Lower leg skin (tissue), 4 donors: ENCODE data around the gene HP. TPM values are rescaled to one million over a fixed set of nuclear protein-coding genes. Genes with fewer than 3 reads are reported as not detected.

Source experiments
- DNase-seq, 2 donors: peaks; one replicate each; pipeline ENCODE4 v3.0.0-alpha.2; 2019; ENCODE audit warnings: low spot score in 2 of 2
- H3K4me3 ChIP-seq: fragments of 200-600 bp; sonication (generic); 2 replicates; pipeline ENCODE4 v1.5.1; 2017; ENCODE audit warnings: mild to moderate bottlenecking, low read depth; ENCODE audit not compliant: poor library complexity, severe bottlenecking
- CTCF ChIP-seq, 3 donors: fragments of 450-650 bp; IDR thresholded peaks; one replicate each; pipeline ENCODE4 v1.5.1; 2016; ENCODE audit warnings: antibody characterized with exemption in 3 of 3, mild to moderate bottlenecking in 3 of 3, moderate library complexity in 2 of 3
- POLR2A ChIP-seq, 2 donors: fragments of 450-650 bp; IDR thresholded peaks; one replicate each; pipeline ENCODE4 v1.6.1; 2016 to 2017; ENCODE audit warnings: antibody characterized with exemption in 2 of 2, mild to moderate bottlenecking in 1 of 2, moderate library complexity in 1 of 2
- WGBS, 2 donors: methylation state at CpG; one replicate each; pipeline ENCODE4 v1.1.5; 2018; 5-methylcytosine and 5-hydroxymethylcytosine counted together
- intact Hi-C: fragments of 100-400 bp; cut with DNase I; formaldehyde crosslinking; loops from one replicate; pipeline ENCODE4 v1.15.0; 2023; ENCODE audit warnings: low total_unique reads
- total RNA-seq, 4 donors: library from RNA; depleted of rRNA; stranded (reverse); fragments of >200 nt; gene quantifications; one replicate each; pipeline ENCODE4 v1.1.0, GENCODE V29; 2016

HP gene
- total RNA-seq, 4 donors from 2014 or later: 1.3 TPM; not detected in 3

- WGBS, 2 donors: 78 to 83% methylated on average over 3 of the region's 3 CpGs
Observed at GRCh38 chr16:72091217-72091616, 36.9 kb downstream of the HP start.

GRCh38 chr16:72092832-72093447, 38.6 kb downstream of the HP start:
- intact Hi-C loops: no loop called here
- DNase-seq: no peak
- WGBS, 2 donors: 0 to 1% methylated on average over 22 of the region's 22 CpGs

More at GRCh38 chr16:72091217-72091616, 36.9 kb downstream of the HP start:
- intact Hi-C loops: no loop called here
- TF ChIP-seq POLR2A (IDR thresholded peaks at IDR 0.05): no peak
- TF ChIP-seq CTCF (IDR thresholded peaks at IDR 0.05): no peak
- no peak for DNase-seq
- no peak overlapping the region for H3K4me3 ChIP-seq

GRCh38 chr16:72093448-72094265, 39.4 kb downstream of the HP start, which contains the start of the genes DHX38 and TXNL4B:
Gene DHX38, plus strand, starts transcription at chr16:72093847. Its CDS starts 2,311 bp downstream, at chr16:72096158.
Gene TXNL4B, minus strand, starts transcription at chr16:72093620. Its CDS starts 2,871 bp downstream, at chr16:72090749.
- 0 to 1% methylated on average over 21 to 42 of the region's 43 CpGs for WGBS, 2 donors
- TF ChIP-seq POLR2A (IDR thresholded peaks at IDR 0.05) (peak in 1 of 2 donors; percentile 47), CTCF (IDR thresholded peaks at IDR 0.05) (no peak)
- peak; percentile 97 to 98 for DNase-seq
- intact Hi-C loops: no loop called here
- H3K4me3 ChIP-seq: peak within 1 kb of the TSS; percentile 93

More at GRCh38 chr16:72092832-72093447, 38.6 kb downstream of the HP start:
- TF ChIP-seq POLR2A (IDR thresholded peaks at IDR 0.05) (no peak), CTCF (IDR thresholded peaks at IDR 0.05) (no peak)
- H3K4me3 ChIP-seq: peak overlapping the region; percentile 93

- WGBS, 2 donors: 0 to 3% methylated on average over 11 of the region's 11 CpGs
- DNase-seq: no peak
- H3K4me3 ChIP-seq: peak overlapping the region; percentile 80
- intact Hi-C loops: no loop called here
- TF ChIP-seq POLR2A (IDR thresholded peaks at IDR 0.05) (no peak), CTCF (IDR thresholded peaks at IDR 0.05) (no peak)
Observed at GRCh38 chr16:72094266-72094610, 39.9 kb downstream of the HP start.

- DNase-seq: no peak
- H3K4me3 ChIP-seq: no peak overlapping the region
- TF ChIP-seq POLR2A (IDR thresholded peaks at IDR 0.05) (no peak), CTCF (IDR thresholded peaks at IDR 0.05) (no peak)
- intact Hi-C loops: no loop called here
- 79 to 80% methylated on average over 15 of the region's 15 CpGs for WGBS, 2 donors
Observed at GRCh38 chr16:72098936-72099335, 44.6 kb downstream of the HP start.
